Thoracic aorta (tissue), 2 donors: ENCODE data around the gene MAN1C1. TPM values are rescaled to one million over a fixed set of nuclear protein-coding genes. Genes with fewer than 3 reads are reported as not detected.

Source experiments
- ATAC-seq: fragments of 150-250 bp; one replicate; pipeline ENCODE4 v1.8.0; 2017; ENCODE audit warnings: low read depth; ENCODE audit not compliant: insufficient number of reproducible peaks, low FRiP score
- DNase-seq: peaks from one replicate; pipeline ENCODE4 v3.0.0-alpha.2; 2020; ENCODE audit warnings: low spot score
- H3K27ac ChIP-seq, 2 donors: fragments of 200-600 bp; sonication (generic); 1 replicate in 1 of 2; 2 replicates in 1 of 2; pipeline ENCODE4 v1.5.1; 2016; ENCODE audit warnings: mild to moderate bottlenecking in 2 of 2, moderate library complexity in 2 of 2
- H3K27me3 ChIP-seq: fragments of 200-600 bp; sonication (generic); replicated peaks from 2 replicates; pipeline ENCODE4 v1.6.0; 2016; ENCODE audit warnings: mild to moderate bottlenecking; ENCODE audit not compliant: insufficient read depth
- H3K36me3 ChIP-seq: fragments of 200-600 bp; sonication (generic); one replicate; pipeline ENCODE4 v1.5.1; 2016
- H3K4me1 ChIP-seq, 2 donors: fragments of 200-600 bp; sonication (generic); 1 replicate in 1 of 2; 2 replicates in 1 of 2; pipeline versions ENCODE4 v1.5.1 to v1.6.0; 2016; ENCODE audit warnings: low read depth in 2 of 2, mild to moderate bottlenecking in 1 of 2; ENCODE audit not compliant: control insufficient read depth in 1 of 2
- H3K4me3 ChIP-seq: fragments of 200-600 bp; sonication (generic); 2 replicates; pipeline ENCODE4 v1.5.1; 2016; ENCODE audit warnings: mild to moderate bottlenecking
- H3K9me3 ChIP-seq: fragments of 200-600 bp; sonication (generic); 2 replicates; pipeline ENCODE4 v1.5.1; 2016
- total RNA-seq, 2 donors: library from RNA; depleted of rRNA; stranded (reverse); fragments of >200 nt; gene quantifications; one replicate each; pipeline versions ENCODE4 v1.1.0 to v1.2.3, GENCODE V29; 2016
- TF ChIP-seq, protein P1 (sequence below): fragments of 200-600 bp; sonication (generic); IDR thresholded peaks from one replicate; pipeline ENCODE4 v1.5.1; 2019; ENCODE audit warnings: antibody characterized with exemption

The MAN1C1 gene
- total RNA-seq, 2 donors from 2014 or later, result 21.0 to 26.0 TPM

DNA sequence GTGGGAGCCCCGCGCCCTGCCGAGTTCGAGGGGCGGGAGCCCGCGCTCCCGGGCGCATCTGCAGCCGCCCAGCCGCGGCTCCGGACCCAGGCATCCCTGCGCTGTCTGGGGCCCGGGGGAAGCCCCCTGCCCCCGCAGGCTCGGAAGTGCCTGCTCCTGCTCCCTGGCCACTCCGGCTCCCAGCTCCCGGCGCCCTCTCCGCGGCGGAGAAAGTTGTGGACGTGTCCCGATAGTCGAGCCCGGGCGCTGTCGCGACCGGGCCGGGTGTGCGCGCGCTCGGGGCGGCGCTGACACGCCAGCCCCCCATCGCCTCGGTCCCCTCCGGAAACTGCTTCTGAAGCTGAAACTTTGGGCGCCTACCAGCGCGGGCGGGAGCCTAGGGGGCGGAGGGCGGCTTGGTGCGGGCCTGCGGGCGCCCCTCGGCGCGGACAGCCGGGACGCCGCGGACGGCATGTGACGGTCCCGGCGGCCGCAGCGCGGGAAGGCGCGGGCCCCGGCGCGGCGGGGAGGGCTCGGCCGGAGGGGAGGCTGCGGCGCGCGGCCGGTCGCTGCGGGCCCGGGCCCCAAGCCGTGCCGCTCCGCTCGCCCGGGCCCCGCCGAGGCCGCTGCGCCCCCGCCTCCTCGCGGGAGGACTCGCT lies 515 bp downstream of the MAN1C1 start:
- H3K4me3 ChIP-seq, result peak overlapping the region; percentile 93
- peak overlapping the region; percentile 29 to 49 for H3K27ac ChIP-seq
- no peak for ATAC-seq
- TF ChIP-seq, protein P1, sequence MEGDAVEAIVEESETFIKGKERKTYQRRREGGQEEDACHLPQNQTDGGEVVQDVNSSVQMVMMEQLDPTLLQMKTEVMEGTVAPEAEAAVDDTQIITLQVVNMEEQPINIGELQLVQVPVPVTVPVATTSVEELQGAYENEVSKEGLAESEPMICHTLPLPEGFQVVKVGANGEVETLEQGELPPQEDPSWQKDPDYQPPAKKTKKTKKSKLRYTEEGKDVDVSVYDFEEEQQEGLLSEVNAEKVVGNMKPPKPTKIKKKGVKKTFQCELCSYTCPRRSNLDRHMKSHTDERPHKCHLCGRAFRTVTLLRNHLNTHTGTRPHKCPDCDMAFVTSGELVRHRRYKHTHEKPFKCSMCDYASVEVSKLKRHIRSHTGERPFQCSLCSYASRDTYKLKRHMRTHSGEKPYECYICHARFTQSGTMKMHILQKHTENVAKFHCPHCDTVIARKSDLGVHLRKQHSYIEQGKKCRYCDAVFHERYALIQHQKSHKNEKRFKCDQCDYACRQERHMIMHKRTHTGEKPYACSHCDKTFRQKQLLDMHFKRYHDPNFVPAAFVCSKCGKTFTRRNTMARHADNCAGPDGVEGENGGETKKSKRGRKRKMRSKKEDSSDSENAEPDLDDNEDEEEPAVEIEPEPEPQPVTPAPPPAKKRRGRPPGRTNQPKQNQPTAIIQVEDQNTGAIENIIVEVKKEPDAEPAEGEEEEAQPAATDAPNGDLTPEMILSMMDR, result no peak
- H3K9me3 ChIP-seq, result no peaks in the 10 kb centered on the region
- H3K36me3 ChIP-seq, result no peaks in the 10 kb centered on the region
- peaks cover 16 to 47% of the 10 kb centered on the region in 2 donors for H3K4me1 ChIP-seq
- H3K27me3 ChIP-seq, result no peaks in the 10 kb centered on the region
- DNase-seq, result no peak

DNA sequence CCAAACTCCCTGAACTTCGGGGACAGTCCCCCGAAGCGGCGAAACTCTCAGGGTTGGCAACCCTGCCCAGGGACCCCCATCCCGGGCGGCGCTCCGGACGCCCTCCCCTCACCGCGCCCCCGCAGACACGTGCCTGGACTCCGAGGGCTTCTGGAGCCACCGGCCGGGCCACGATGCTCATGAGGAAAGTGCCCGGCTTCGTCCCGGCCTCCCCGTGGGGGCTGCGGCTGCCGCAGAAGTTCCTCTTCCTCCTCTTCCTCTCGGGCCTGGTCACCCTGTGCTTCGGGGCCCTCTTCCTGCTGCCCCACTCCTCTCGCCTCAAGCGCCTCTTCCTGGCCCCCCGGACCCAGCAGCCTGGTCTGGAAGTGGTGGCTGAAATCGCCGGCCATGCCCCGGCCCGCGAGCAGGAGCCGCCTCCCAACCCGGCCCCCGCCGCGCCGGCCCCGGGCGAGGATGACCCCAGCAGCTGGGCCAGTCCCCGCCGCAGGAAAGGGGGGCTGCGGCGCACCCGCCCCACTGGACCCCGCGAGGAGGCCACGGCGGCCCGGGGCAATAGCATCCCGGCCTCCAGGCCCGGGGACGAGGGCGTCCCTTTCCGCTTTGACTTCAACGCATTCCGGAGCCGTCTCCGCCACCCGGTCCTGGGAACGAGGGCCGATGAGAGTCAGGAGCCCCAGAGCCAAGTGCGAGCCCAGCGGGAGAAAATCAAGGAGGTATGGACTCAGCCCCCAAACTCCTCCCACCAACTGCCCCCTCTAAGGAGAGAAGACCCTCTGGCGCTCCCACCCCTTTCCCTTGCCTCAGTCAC lies 1.2 kb downstream of the MAN1C1 start:
- no peak for DNase-seq
- no peak for ATAC-seq
- Histone ChIP-seq H3K27me3 (no peaks in the 10 kb centered on the region), H3K4me1 (peaks cover 16 to 47% of the 10 kb centered on the region in 2 donors), H3K27ac (peak overlapping the region; percentile 29 to 44), H3K4me3 (peak overlapping the region; percentile 93), H3K36me3 (no peaks in the 10 kb centered on the region), H3K9me3 (no peaks in the 10 kb centered on the region)
- TF ChIP-seq, protein P1, result no peak

DNA sequence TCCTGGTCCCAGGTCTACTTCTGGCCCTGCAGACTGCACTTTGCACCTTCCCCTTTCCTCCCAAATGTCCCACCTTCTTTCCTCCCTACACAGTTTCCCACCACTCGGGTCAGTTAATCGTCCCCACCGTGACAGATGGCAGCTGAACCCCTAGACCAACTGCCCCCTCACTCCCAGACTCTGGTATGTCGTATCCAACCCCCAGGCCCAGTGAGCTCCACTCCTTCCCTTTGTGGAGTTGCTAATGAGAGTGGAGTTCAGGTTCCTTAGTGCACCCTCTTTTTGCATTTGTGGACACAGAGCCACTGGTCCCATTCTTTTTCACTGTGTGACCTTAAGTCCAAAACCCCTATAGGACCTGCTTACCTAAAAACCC lies 1.8 kb downstream of the MAN1C1 start:
- H3K36me3 ChIP-seq, result no peaks in the 10 kb centered on the region
- no peaks in the 10 kb centered on the region for H3K27me3 ChIP-seq
- no peak for DNase-seq
- peaks cover 16 to 47% of the 10 kb centered on the region in 2 donors for H3K4me1 ChIP-seq
- no peak for ATAC-seq
- peak overlapping the region in 1 of 2 donors; percentile 44 for H3K27ac ChIP-seq
- no peaks in the 10 kb centered on the region for H3K9me3 ChIP-seq
- TF ChIP-seq, protein P1, result no peak
- H3K4me3 ChIP-seq, result peak overlapping the region; percentile 93

DNA sequence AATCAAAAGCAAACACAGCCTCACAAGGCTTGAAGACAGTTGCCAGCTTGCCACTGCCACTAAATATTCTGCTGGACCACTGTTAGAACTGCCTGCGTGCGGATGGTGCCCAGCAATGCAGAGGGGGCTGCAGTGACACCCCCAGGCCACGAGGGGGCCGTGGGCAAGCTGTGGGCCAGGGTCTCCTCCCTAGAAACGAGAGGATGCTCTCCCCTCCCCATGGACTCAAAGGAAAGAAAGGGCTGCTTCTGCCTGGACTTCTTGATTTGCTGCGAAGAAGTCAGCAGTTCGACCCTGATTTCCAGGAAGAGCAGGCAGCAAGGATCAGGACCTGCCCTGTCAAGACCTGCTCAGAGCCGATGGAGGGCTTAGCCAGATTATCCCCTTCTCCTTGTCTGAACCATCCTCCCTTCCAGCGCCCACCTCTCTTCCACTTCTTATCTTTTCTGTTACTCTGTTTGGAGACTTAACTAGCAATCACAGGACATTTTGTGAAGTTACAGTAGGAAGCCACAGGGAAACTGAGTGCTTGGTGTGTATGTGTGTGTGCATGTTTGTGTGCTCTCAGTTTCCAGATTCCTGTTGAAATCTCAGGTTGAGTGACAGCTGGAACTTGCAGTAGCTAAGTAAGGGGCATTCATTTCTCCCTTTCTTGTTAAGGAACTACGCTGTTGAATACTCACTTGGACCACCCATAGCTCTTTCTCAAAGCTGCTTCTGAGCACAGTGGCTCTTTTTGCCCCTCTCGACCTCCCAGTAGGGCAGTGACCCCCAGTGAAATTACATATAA lies 2.7 kb downstream of the MAN1C1 start:
- Histone ChIP-seq H3K4me3 (peak overlapping the region; percentile 93), H3K27ac (peak overlapping the region in 1 of 2 donors; percentile 44), H3K27me3 (no peaks in the 10 kb centered on the region), H3K36me3 (no peaks in the 10 kb centered on the region), H3K4me1 (peaks cover 16 to 47% of the 10 kb centered on the region in 2 donors), H3K9me3 (no peaks in the 10 kb centered on the region)
- DNase-seq, result no peak
- no peak for ATAC-seq
- TF ChIP-seq, protein P1, result peak; percentile 91

DNA sequence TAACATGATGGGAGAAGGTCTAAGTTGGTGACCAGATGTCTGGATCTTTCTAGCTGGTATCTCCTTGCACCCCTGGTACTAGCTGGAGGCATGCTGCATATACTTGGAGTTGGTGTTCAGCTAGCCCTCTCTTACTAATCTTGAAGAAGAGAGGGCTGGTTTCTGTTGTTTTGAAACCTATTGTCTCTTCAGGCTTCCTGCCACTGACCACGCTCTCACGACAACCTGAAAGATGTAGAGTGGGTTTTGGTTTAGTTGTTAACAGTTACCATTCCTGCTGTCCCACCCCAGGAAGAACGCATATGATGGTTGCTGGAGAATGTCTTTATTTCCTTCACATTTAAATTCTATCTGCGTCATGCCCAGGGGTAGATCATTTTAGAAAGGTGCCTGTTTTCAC lies 3.6 kb downstream of the MAN1C1 start:
- Histone ChIP-seq H3K27ac (no peak overlapping the region), H3K4me1 (peaks cover 16 to 45% of the 10 kb centered on the region in 2 donors), H3K4me3 (peak overlapping the region; percentile 93), H3K9me3 (no peaks in the 10 kb centered on the region), H3K36me3 (no peaks in the 10 kb centered on the region), H3K27me3 (no peaks in the 10 kb centered on the region)
- TF ChIP-seq, protein P1, result no peak
- DNase-seq (no peak), ATAC-seq (no peak)
